Endothelial cell of umbilical vein (primary cell): ENCODE results near the gene WDR18. TPM values are rescaled to one million over a fixed set of nuclear protein-coding genes. Genes with fewer than 3 reads are reported as not detected.
A peak's percentile ranks its signal among the peaks of the same experiment; 100 is the strongest.

Experiments used
- BruUV-seq: library from RNA; stranded (reverse); fragments of 400-500 nt; replicated peaks from 2 replicates; lab custom pipeline; 2021; lab: Mats Ljungman, UMichigan
- CTCF ChIA-PET: fragments of 300-600, 350-600 bp; sonication (Branson Sonifier 250); formaldehyde crosslinking; loops from one replicate; lab custom pipeline; 2021; ENCODE audit warnings: antibody characterized with exemption, inconsistent platforms; lab: Charles Lee
- POLR2A ChIA-PET: fragments of 300-600, 350-600 bp; sonication (Branson Sonifier 250); formaldehyde crosslinking; loops from one replicate; lab custom pipeline; 2021; ENCODE audit warnings: antibody characterized with exemption, inconsistent platforms; lab: Charles Lee
- DNase-seq: peaks from one replicate; pipeline ENCODE4 v3.0.0-alpha.2; 2011; ENCODE audit warnings: low read depth, low spot score
- FAIRE-seq: peaks from 2 replicates; lab custom pipeline; 2011; peaks lifted over from hg19 to GRCh38; lab: Jason Lieb, UNC
- H2AFZ ChIP-seq: 2 replicates; pipeline ENCODE4 v1.6.0; 2012; ENCODE audit warnings: low read depth, low read length, control low read depth, inconsistent platforms
- H3K27ac ChIP-seq: 2 replicates; pipeline ENCODE4 v1.5.1; 2011; ENCODE audit warnings: low read depth, mild to moderate bottlenecking, control low read depth, low read length, moderate library complexity; ENCODE audit not compliant: insufficient read depth
- H3K27me3 ChIP-seq, 2 experiments: 2 replicates each; pipeline versions ENCODE4 v1.6.0 to v1.6.1; 2011; ENCODE audit warnings: low read length in 2 of 2, mixed read lengths in 1 of 2; ENCODE audit not compliant: control insufficient read depth in 2 of 2, insufficient read depth in 2 of 2
- H3K36me3 ChIP-seq, 2 experiments: 2 replicates in 1 of 2; 3 replicates in 1 of 2; pipeline ENCODE4 v1.5.1; 2011; ENCODE audit warnings: low read length in 2 of 2, mild to moderate bottlenecking in 1 of 2, moderate library complexity in 1 of 2; ENCODE audit not compliant: control insufficient read depth in 2 of 2, insufficient read depth in 2 of 2; ENCODE audit errors: extremely low read depth in 1 of 2
- H3K4me1 ChIP-seq: 3 replicates; pipeline ENCODE4 v1.5.1; 2011; ENCODE audit warnings: mild to moderate bottlenecking, low read length; ENCODE audit not compliant: control insufficient read depth, insufficient read depth; ENCODE audit errors: extremely low read depth
- H3K4me2 ChIP-seq: 2 replicates; pipeline ENCODE4 v1.6.1; 2011; ENCODE audit warnings: low read length, control low read depth, mixed read lengths; ENCODE audit not compliant: insufficient read depth
- H3K4me3 ChIP-seq, 3 experiments: fragments of 200-600 bp in 1 of 3; sonication (generic), shearing (Covaris generic) in 1 of 3; replicated peaks in 1 of 3; 2 replicates each; pipeline ENCODE4 v1.5.1; 2011 to 2016; ENCODE audit warnings: control low read depth in 3 of 3, low read length in 3 of 3, mild to moderate bottlenecking in 2 of 3, inconsistent platforms in 1 of 3, low read depth in 1 of 3, moderate library complexity in 1 of 3; ENCODE audit not compliant: insufficient read depth in 1 of 3
- H3K79me2 ChIP-seq: 2 replicates; pipeline ENCODE4 v1.6.0; 2012; ENCODE audit warnings: low read length, inconsistent platforms; ENCODE audit not compliant: control insufficient read depth, insufficient read depth
- H3K9ac ChIP-seq: replicated peaks from 2 replicates; pipeline ENCODE3; 2011; ENCODE audit warnings: low read length, control low read depth; ENCODE audit not compliant: insufficient read depth; ENCODE audit errors: extremely low read depth
- H3K9me1 ChIP-seq: replicated peaks from 3 replicates; pipeline ENCODE4 v1.6.0; 2011; ENCODE audit warnings: mild to moderate bottlenecking, low read length; ENCODE audit not compliant: control insufficient read depth, insufficient read depth; ENCODE audit errors: extremely low read depth
- H3K9me3 ChIP-seq: replicated peaks from 2 replicates; pipeline ENCODE4 v1.5.1; 2012; ENCODE audit warnings: low read length, inconsistent platforms; ENCODE audit not compliant: control insufficient read depth, insufficient read depth
- H4K20me1 ChIP-seq: replicated peaks from 2 replicates; pipeline ENCODE3; 2011; ENCODE audit warnings: mild to moderate bottlenecking, low read length; ENCODE audit not compliant: control insufficient read depth, insufficient read depth; ENCODE audit errors: extremely low read depth
- EZH2 ChIP-seq: IDR thresholded peaks from 2 replicates; pipeline ENCODE4 v1.6.1; 2012; ENCODE audit warnings: borderline replicate concordance, low read depth, mild to moderate bottlenecking, moderate library complexity, low read length, inconsistent platforms; ENCODE audit not compliant: severe bottlenecking
- FOS ChIP-seq: IDR thresholded peaks from 2 replicates; pipeline ENCODE4 v1.6.1; 2011; ENCODE audit warnings: mild to moderate bottlenecking, low read length, moderate library complexity, borderline replicate concordance; ENCODE audit not compliant: insufficient read depth
- GATA2 ChIP-seq: IDR thresholded peaks from 2 replicates; pipeline ENCODE4 v1.7.0; 2011; ENCODE audit warnings: low read depth, mild to moderate bottlenecking, moderate library complexity, mixed read lengths, low read length; ENCODE audit not compliant: insufficient read length, insufficient read depth
- JUN ChIP-seq: IDR thresholded peaks from 2 replicates; pipeline ENCODE4 v1.6.1; 2011; ENCODE audit warnings: borderline replicate concordance, low read depth; ENCODE audit not compliant: insufficient read length, insufficient read depth
- MYC ChIP-seq: IDR thresholded peaks from one replicate; pipeline ENCODE4 v1.6.1; 2011; ENCODE audit warnings: mild to moderate bottlenecking, low read depth, low read length
- POLR2A ChIP-seq: IDR thresholded peaks from 2 replicates; pipeline ENCODE4 v1.6.1; 2012; ENCODE audit warnings: low read depth, mild to moderate bottlenecking, control low read depth, low read length
- POLR2AphosphoS5 ChIP-seq: IDR thresholded peaks from 2 replicates; pipeline ENCODE4 v1.6.1; 2012; ENCODE audit warnings: low read depth, mild to moderate bottlenecking, control low read depth, low read length, moderate library complexity; ENCODE audit not compliant: insufficient read depth
- dilution Hi-C: fragments of 300-500 bp; cut with MboI; formaldehyde crosslinking; loops from one replicate; pipeline ENCODE4 v1.15.0; 2019; ENCODE audit warnings: low sequenced_read_pairs; ENCODE audit not compliant: extremely low pct_ligation_motif_present
- intact Hi-C: fragments of 100-400 bp; cut with micrococcal nuclease; formaldehyde crosslinking; loops from one replicate; pipeline ENCODE4 v1.10.0; 2022
- polyA plus RNA-seq, 4 experiments: library from polyadenylated mRNA; depleted of rRNA in 3 of 4; stranded (reverse) in 3 of 4; unstranded in 1 of 4; fragments of >200 nt; gene quantifications; 2 replicates each; pipeline versions ENCODE4 v1.2.1 to v1.2.3, GENCODE V29; 2011 to 2012; ENCODE audit warnings: missing spikeins in 1 of 4
- total RNA-seq: library from RNA; stranded (reverse); gene quantifications from 2 replicates; pipeline ENCODE4 v1.2.3, GENCODE V29; 2021
- TF ChIP-seq, protein P1 (sequence below), 2 donors: IDR thresholded peaks; 1 replicate in 1 of 2; 2 replicates in 1 of 2; pipeline ENCODE4 v1.5.1; 2011; ENCODE audit warnings: low read length in 2 of 2, mild to moderate bottlenecking in 2 of 2, moderate library complexity in 2 of 2, control low read depth in 1 of 2, inconsistent platforms in 1 of 2, low read depth in 1 of 2; ENCODE audit not compliant: insufficient read depth in 1 of 2; ENCODE audit errors: extremely low read depth in 1 of 2
- TF ChIP-seq, protein P2 (sequence below): IDR thresholded peaks from 2 replicates; pipeline ENCODE4 v1.6.1; 2011; ENCODE audit not compliant: insufficient read depth, insufficient read length

Gene WDR18
- total and polyA plus RNA-seq, 2 donors (not counting 3 experiments of a cell fraction or from before 2014, with no cell fraction given): 54.8 to 102 TPM

GRCh38 chr19:1039646-1040475 is 55.7 kb downstream of the WDR18 start, which contains the start of gene ABCA7:
TSS of gene ABCA7 (plus strand) at chr19:1040107. CDS start at chr19:1041362, 1,255 bp downstream.
- dilution Hi-C loops: no loop called here
- CTCF ChIA-PET: interaction anchor here (0.8 to 2.7 kb wide), 4 partner anchors 11 to 27 kb away, joined by 3 to 10 read pairs (median 6); partner anchors contain the start of genes ARHGAP45, CNN2 and RNU6-2
- no peaks in the 10 kb centered on the region for H3K9me3 ChIP-seq
- no TSS peak for BruUV-seq
- POLR2A ChIA-PET: interaction anchor here (0.6 to 1.7 kb wide), 3 partner anchors 9 to 64 kb away, joined by 3 to 36 read pairs (median 3); partner anchors contain the start of gene CNN2
- TF ChIP-seq EZH2: no peak
- no peak for TF ChIP-seq MYC
- TF ChIP-seq POLR2A: peak; percentile 44
- TF ChIP-seq, protein P1, sequence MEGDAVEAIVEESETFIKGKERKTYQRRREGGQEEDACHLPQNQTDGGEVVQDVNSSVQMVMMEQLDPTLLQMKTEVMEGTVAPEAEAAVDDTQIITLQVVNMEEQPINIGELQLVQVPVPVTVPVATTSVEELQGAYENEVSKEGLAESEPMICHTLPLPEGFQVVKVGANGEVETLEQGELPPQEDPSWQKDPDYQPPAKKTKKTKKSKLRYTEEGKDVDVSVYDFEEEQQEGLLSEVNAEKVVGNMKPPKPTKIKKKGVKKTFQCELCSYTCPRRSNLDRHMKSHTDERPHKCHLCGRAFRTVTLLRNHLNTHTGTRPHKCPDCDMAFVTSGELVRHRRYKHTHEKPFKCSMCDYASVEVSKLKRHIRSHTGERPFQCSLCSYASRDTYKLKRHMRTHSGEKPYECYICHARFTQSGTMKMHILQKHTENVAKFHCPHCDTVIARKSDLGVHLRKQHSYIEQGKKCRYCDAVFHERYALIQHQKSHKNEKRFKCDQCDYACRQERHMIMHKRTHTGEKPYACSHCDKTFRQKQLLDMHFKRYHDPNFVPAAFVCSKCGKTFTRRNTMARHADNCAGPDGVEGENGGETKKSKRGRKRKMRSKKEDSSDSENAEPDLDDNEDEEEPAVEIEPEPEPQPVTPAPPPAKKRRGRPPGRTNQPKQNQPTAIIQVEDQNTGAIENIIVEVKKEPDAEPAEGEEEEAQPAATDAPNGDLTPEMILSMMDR (IDR thresholded peaks at IDR 0.05; ENCODE audit: extremely low read depth in 1 of 2, insufficient read depth in 1 of 2, low read depth in 1 of 2, low read length in 2 of 2): no peak
- TF ChIP-seq JUN: no peak
- no peak for TF ChIP-seq FOS
- TF ChIP-seq POLR2AphosphoS5: peak; percentile 83
- TF ChIP-seq GATA2: no peak
- TF ChIP-seq, protein P2, sequence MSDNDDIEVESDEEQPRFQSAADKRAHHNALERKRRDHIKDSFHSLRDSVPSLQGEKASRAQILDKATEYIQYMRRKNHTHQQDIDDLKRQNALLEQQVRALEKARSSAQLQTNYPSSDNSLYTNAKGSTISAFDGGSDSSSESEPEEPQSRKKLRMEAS: no peak
- H2AFZ ChIP-seq: peak within 1 kb of the TSS; percentile 55
- H3K79me2 ChIP-seq: no peaks in the 10 kb centered on the region
- H3K4me2 ChIP-seq: peak within 1 kb of the TSS; percentile 83
- peaks cover 11 to 12% of the 10 kb centered on the region in 2 experiments for H3K36me3 ChIP-seq
- no peaks in the 10 kb centered on the region for H4K20me1 ChIP-seq
- H3K4me1 ChIP-seq: peaks cover 25% of the 10 kb centered on the region
- H3K27ac ChIP-seq: no peak within 1 kb of the TSS
- DNase-seq (peak; percentile 98), FAIRE-seq (peak; percentile 93)
- no peaks in the 10 kb centered on the region for H3K27me3 ChIP-seq
- no peak within 1 kb of the TSS for H3K9ac ChIP-seq
- peak within 1 kb of the TSS; percentile 6 to 51 (median 51) for H3K4me3 ChIP-seq
- intact Hi-C loops: loop anchor here (2.0 kb wide), 1 partner anchor 55 kb away; the partner anchor contains the start of gene POLR2E
- H3K9me1 ChIP-seq: no peaks in the 10 kb centered on the region
